ENCODE data around the gene KCNQ1OT1. TPM values are rescaled to one million over a fixed set of nuclear protein-coding genes. Genes with fewer than 3 reads are reported as not detected.

The KCNQ1OT1 gene
- total and polyA plus RNA-seq, 2 of the 4 experiments (the other 2 are of a cell fraction), result 0.14 to 2.0 TPM

- in situ Hi-C loops (cut with MboI; ENCODE audit: low sequenced_read_pairs) (loop anchor here (5.0 kb wide), 1 partner anchor 179 kb away; no protein-coding TSS in a partner anchor), intact Hi-C loops (cut with micrococcal nuclease) (loop anchor here (2.0 kb wide), 1 partner anchor 165 kb away; no protein-coding TSS in a partner anchor), dilution Hi-C loops (cut with HindIII; ENCODE audit: low sequenced_read_pairs, unreplicated experiment) (no loop called here)
- Histone ChIP-seq H3K27ac (ENCODE audit: insufficient read depth, low read length) (no peak overlapping the region), H3K23ac (ENCODE audit: low read depth, low read length) (no peak overlapping the region), H3K4me1 (ENCODE audit: control insufficient read depth, insufficient read depth, low read length) (peaks cover 5% of the 10 kb centered on the region), H3K9me1 (ENCODE audit: insufficient read depth, low read length) (0 out of 2 replicates have a peak, but pooled peaks cover 6% of the 10 kb centered on the region), H3K9me3 (ENCODE audit: control insufficient read depth, insufficient read depth, low read length) (no peaks in the 10 kb centered on the region; the same call in 1 of the 2 replicates), H3K79me1 (ENCODE audit: low read depth in 1 of 2, low read length in 2 of 2) (peaks cover 0 to 32% of the 10 kb centered on the region in 2 experiments; a peak in 3 of 4 replicates), H3K36me3 (ENCODE audit: control insufficient read depth, insufficient read depth, low read length) (0 out of 2 replicates have a peak, but pooled peaks cover 1% of the 10 kb centered on the region), H3K4me3 (ENCODE audit: insufficient read depth, low read depth, low read length) (peak overlapping the region; percentile 71), H3K14ac (replicated peaks; ENCODE audit: low read depth, low read length) (no peak overlapping the region), H2BK5ac (ENCODE audit: low read depth, low read length, poor library complexity, severe bottlenecking) (no peak overlapping the region), H3K27me3 (ENCODE audit: control insufficient read depth, insufficient read depth, low read length) (peaks cover 1% of the 10 kb centered on the region; the same call in 1 of the 2 replicates), H4K91ac (ENCODE audit: insufficient read depth, low read depth, low read length) (no peak overlapping the region), H3K56ac (ENCODE audit: extremely low read depth, insufficient read depth, low read length) (no peak overlapping the region), H2BK120ac (ENCODE audit: low read depth, low read length) (no peak overlapping the region), H3K9ac (ENCODE audit: low read depth, low read length) (no peak overlapping the region; the same call in 1 of the 2 replicates), H2AK9ac (replicated peaks; ENCODE audit: low read depth, low read length, poor library complexity) (no peak overlapping the region), H2AFZ (replicated peaks; ENCODE audit: low read length, poor library complexity) (no peak overlapping the region), H3K4me2 (ENCODE audit: low read depth, low read length) (peak overlapping the region; percentile 93), H3K18ac (ENCODE audit: low read depth, low read length) (no peak overlapping the region), H4K20me1 (ENCODE audit: insufficient read depth, low read length) (peaks cover 61% of the 10 kb centered on the region), H2AK5ac (ENCODE audit: low read depth, low read length) (no peak overlapping the region), H4K5ac (ENCODE audit: low read depth, low read length) (no peak overlapping the region), H3K4ac (ENCODE audit: low read depth, low read length) (no peak overlapping the region), H2BK20ac (ENCODE audit: low read depth, low read length) (no peak overlapping the region), H2BK15ac (ENCODE audit: low read depth, low read length) (no peak overlapping the region), H4K8ac (ENCODE audit: low read depth in 2 of 2, low read length in 2 of 2) (no peak overlapping the region)
- no CpG with 5 or more reads among the region's 1 CpG for WGBS, 2 experiments (ENCODE audit: extremely low coverage in 2 of 2, insufficient read length in 1 of 2)
- no peak for TF ChIP-seq NFE2L2 (IDR thresholded peaks at IDR 0.05; ENCODE audit: low read depth, low read length)
- TF ChIP-seq CHD1 (IDR thresholded peaks at IDR 0.05; ENCODE audit: low read depth, low read length), result no peak
- TF ChIP-seq BHLHE40 (IDR thresholded peaks at IDR 0.05; ENCODE audit: low read depth, low read length), result no peak
- TF ChIP-seq ELK1 (IDR thresholded peaks at IDR 0.05; ENCODE audit: borderline replicate concordance, low read depth, low read length), result no peak
- TF ChIP-seq USF2 (IDR thresholded peaks at IDR 0.05; ENCODE audit: low read depth, low read length), result no peak
- TF ChIP-seq MAZ (IDR thresholded peaks at IDR 0.05; ENCODE audit: borderline replicate concordance, low read depth, low read length), result no peak
- TF ChIP-seq MXI1 (IDR thresholded peaks at IDR 0.05; ENCODE audit: borderline replicate concordance, low read depth, low read length), result no peak
- TF ChIP-seq SMC3 (IDR thresholded peaks at IDR 0.05; ENCODE audit: low read depth, low read length), result no peak
- TF ChIP-seq RAD21 (IDR thresholded peaks at IDR 0.05; ENCODE audit: low read length), result no peak
- TF ChIP-seq CEBPB (IDR thresholded peaks at IDR 0.05; ENCODE audit: low read depth, low read length), result no peak
- no peak for TF ChIP-seq MAFK (IDR thresholded peaks at IDR 0.05; ENCODE audit: low read depth, low read length)
- no peak for TF ChIP-seq FOS (IDR thresholded peaks at IDR 0.05; ENCODE audit: low read depth, low read length)
- ChIA-PET POLR2A (ENCODE audit: unreplicated experiment) (no interaction called here), CTCF (no interaction called here)
- ATAC-seq (ENCODE audit: low read depth) (no peak), DNase-seq (no peak)
- BruUV-seq (replicated peaks), result no TSS peak
Measured at GRCh38 chr11:2697866-2698265, 1.9 kb downstream of the KCNQ1OT1 start.
